GM18868 (cell line): ENCODE data around the gene DGKZ.
"Not testable (repeated sequence)": the region's sequence is repeated elsewhere in the genome, so short reads cannot be mapped to it uniquely, and the experiment has no call there.

Source experiments
- ATAC-seq: cut with Tn5 transposase; IDR thresholded peaks from one replicate; pipeline ENCODE4 v1.9.1; 2021; ENCODE audit warnings: mild to moderate bottlenecking, moderate library complexity; ENCODE audit not compliant: unreplicated experiment

Gene DGKZ

GRCh38 chr11:46346886-46347636 is at the start of gene DGKZ:
Gene DGKZ (plus strand): TSS chr11:46347463. CDS start chr11:46347660, 197 bp downstream.
- ATAC-seq, result peak; percentile 67

GRCh38 chr11:46298699-46299433 is 48.4 kb upstream of the DGKZ start:
- no peak for ATAC-seq

GRCh38 chr11:46299451-46299961 is 47.8 kb upstream of the DGKZ start:
- ATAC-seq, result no peak

DNA sequence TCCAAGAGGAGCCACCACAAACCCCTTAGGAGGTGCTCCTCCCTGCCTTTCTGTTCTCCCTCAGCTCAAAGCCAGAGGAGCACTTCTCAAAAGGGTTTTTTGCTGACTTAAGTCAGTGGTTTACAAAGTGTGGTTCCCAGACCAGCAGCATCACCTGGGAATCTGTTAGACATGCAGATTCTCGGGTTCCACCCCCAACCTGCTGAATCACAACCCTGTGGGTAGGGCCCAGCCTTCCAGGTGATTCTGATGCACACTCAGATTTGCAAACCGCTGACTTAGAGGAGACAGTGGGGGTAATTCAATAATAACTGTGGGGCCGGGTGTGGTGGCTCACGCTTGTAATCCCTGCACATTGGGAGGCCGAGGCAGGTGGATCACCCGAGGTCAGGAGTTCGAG is 47.0 kb upstream of the DGKZ start:
- ATAC-seq, result no peak

DNA sequence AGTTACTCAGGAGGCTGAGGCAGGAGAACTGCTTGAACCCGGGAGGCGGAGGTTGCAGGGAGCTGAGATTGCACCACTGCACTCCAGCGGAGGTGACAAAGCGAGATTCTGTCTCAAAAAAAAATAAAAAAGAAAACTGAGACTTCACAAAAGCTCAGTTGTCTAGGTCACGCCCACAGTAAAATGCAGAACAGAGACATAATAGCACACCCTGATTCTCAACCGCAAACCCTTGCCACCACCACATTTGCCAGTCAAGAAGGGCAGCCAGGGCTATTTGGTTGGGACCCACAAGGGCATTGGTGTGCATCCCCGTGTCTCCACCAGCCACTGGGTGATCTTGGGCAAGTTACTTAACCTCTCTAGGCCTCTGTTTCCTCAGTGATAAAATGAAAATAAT is 44.4 kb upstream of the DGKZ start:
- peak; percentile 61 for ATAC-seq

GRCh38 chr11:46304036-46304435 is 43.2 kb upstream of the DGKZ start:
- not testable (repeated sequence) for ATAC-seq

- ATAC-seq, result no peak
Observed at GRCh38 chr11:46304605-46305179, 42.6 kb upstream of the DGKZ start.

DNA sequence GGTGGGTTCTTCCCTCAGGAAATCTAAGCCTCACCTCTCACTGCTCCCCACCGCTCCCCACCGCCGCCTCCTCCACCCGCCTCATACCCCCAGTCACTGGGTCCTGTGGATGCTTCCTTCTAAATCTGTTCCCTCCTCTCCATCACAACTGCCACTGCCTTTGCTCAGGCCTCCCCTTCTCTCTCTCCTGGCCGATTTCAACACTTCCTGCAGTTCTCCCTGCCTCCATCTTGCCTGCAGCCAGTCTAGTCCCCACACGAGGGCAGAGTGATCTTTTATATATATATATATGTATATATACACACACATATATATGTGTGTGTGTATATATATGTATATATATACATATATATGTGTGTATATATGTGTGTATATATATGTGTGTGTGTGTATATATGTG is 42.0 kb upstream of the DGKZ start:
- no peak for ATAC-seq

DNA sequence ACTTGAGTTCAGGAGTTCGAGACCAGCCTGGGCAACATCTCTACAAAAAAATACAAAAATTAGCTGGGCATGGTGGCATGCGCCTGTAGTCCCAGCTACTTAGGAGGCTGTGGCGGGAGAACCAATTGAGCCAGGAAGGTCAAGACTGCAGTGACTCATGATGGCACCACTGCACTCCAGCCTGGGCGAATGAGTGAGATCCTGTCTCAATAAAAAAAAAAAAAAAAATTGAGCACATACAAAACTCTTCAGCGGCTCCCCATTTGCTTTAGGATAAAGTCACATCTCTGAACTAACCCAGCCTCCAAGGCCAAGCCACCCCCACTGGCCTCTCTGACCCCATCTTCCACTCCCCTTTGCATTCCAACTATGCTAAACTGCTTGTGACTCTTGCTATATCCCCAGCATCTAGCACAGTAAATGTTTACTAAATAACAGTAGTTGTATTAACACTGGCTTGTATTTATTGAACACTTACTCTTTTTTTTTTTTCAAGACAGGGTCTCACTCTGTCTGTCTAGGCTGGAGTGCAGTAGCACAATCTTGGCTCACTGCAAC is 40.9 kb upstream of the DGKZ start:
- no peak for ATAC-seq

GRCh38 chr11:46307369-46307768 is 39.9 kb upstream of the DGKZ start:
- ATAC-seq, result no peak

DNA sequence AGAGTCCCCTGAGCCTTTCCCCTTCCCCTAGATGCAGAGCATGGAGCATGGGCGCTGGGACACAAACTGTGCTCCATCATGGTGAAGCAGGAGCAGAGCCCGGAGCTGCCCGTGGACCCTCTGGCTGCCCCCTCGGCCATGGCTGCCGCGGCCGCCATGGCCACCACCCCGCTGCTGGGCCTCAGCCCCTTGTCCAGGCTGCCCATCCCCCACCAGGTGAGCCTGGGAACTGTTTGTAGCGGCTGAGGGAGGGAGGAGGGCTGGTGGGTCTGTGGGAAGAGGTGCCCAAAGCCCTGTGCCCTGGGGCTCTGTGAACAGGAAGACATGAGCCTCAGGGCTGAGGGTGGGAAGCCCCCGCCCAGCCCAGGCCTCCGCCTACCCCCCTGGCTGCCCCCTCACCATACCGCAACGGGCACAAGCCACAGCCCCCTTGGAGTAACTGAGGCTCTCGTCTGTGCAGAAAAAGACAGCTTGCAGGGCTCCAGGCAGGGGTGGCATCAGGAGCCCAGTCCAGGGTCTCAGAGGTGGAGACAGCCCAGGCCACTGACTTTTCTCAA is 39.4 kb upstream of the DGKZ start:
- no peak for ATAC-seq

GRCh38 chr11:46308631-46309419 is 38.4 kb upstream of the DGKZ start:
- ATAC-seq, result peak; percentile 61

DNA sequence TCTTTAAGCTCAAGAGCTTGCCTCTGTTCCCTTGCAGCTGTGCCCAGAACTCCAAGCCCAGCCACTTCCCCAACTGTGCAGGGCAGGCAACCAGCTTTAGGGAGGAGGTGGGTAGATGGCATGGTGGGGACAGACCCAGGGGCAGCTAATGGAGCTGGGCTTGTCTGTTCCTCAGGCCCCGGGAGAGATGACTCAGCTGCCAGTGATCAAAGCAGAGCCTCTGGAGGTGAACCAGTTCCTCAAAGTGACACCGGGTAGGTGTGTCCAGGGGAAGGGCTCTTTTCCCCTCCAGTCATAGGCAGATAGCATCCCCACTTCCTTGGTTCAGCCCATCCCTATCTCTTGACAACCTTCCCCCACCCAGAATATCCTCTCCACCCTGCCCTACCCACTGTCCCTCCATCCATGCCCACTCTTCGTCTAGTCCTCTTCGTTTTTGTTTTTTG is 37.4 kb upstream of the DGKZ start:
- peak; percentile 86 for ATAC-seq

DNA sequence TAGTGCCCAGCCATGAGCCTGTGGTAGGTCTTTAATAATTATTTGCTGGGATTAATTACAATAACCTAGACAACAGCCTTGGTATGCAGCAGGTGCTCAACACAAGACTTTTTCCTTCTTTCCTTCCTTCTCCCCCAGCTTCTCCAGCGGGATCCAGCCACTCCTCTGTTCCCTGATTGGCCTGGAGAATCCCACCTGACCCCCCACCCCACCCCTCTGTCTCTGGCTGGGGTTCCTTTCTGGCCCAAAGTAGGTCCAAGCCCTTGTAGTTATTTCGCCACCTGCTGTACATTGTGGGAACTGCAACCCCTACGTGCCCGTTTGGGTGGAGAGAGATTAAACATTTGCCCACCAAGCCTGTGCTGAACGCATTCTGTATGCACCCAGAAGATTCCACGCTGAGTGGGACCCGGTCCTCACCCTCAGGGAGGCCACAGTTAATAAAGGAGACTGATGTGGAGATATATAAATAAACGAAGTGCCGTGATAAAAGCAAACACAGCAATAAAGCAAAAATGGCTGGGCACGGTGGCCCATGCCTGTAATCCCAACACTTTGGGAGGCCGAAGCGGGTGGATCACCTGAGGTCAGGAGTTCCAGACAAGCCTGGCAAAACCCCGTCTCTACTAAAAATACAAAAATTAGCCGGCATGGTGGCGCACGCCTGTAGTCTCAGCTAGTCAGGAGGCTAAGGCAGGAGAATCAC is 32.1 kb upstream of the DGKZ start:
- ATAC-seq, result peak; percentile 52

- no peak for ATAC-seq
Observed at GRCh38 chr11:46315783-46316563, 31.3 kb upstream of the DGKZ start.

DNA sequence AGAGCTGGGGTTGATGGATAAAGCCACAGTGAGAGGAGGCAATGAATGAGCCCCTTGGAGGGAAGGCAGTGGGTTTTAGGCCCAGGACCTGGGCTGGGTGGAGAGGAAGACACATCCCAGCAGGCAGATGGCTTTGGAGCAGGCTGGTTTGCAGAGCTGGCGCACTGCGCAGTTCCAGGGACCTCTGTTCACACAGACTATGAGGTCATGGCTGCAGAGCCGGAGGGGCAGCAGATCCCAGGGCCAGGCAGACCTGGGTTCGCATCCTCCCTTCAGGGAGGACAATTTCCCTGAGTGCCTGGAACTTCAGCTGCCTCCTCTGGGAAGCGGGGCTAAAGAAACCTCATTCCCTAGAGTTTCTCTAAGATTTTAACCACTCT is 28.2 kb upstream of the DGKZ start:
- ATAC-seq, result no peak

- ATAC-seq, result no peak
Observed at GRCh38 chr11:46321757-46322156, 25.5 kb upstream of the DGKZ start.

GRCh38 chr11:46322759-46323158 is 24.5 kb upstream of the DGKZ start:
- ATAC-seq, result no peak
